A204.1 (cell line): ENCODE results near the gene ATP4A.

ENCODE experiments used
- FAIRE-seq: peaks from 2 replicates; lab custom pipeline; 2012; peaks lifted over from hg19 to GRCh38; lab: Jason Lieb, UNC

ATP4A gene

GRCh38 chr19:35524181-35524837, 39.1 kb downstream of the ATP4A start:
- FAIRE-seq: no peak

- no peak for FAIRE-seq
These were observed 40.6 kb downstream of the ATP4A start for GRCh38 chr19:35522745-35523327.

- no peak for FAIRE-seq
These were observed 42.2 kb downstream of the ATP4A start for GRCh38 chr19:35521124-35521743.

- no peak for FAIRE-seq
These were observed 44.2 kb downstream of the ATP4A start for GRCh38 chr19:35519291-35519690.

- FAIRE-seq: no peak
These were observed 45.1 kb downstream of the ATP4A start for GRCh38 chr19:35518313-35518712.

GRCh38 chr19:35517342-35517741, 46.1 kb downstream of the ATP4A start:
- FAIRE-seq: no peak

- no peak for FAIRE-seq
These were observed 47.1 kb downstream of the ATP4A start for GRCh38 chr19:35516310-35516709.

GRCh38 chr19:35514282-35514809, 49.1 kb downstream of the ATP4A start:
- FAIRE-seq: no peak

GRCh38 chr19:35513628-35514281, 49.7 kb downstream of the ATP4A start, which contains the start of gene DMKN:
DMKN (minus strand) TSS chr19:35513649; CDS start chr19:35513475, 174 bp downstream.
- FAIRE-seq: no peak

- no peak for FAIRE-seq
These were observed 50.4 kb downstream of the ATP4A start for GRCh38 chr19:35512831-35513627.

GRCh38 chr19:35511337-35511736, 52.1 kb downstream of the ATP4A start:
- no peak for FAIRE-seq

- no peak for FAIRE-seq
These were observed 52.9 kb downstream of the ATP4A start for GRCh38 chr19:35510626-35510964.

- no peak for FAIRE-seq
These were observed 53.4 kb downstream of the ATP4A start for GRCh38 chr19:35509861-35510625.

- no peak for FAIRE-seq
These were observed 54.3 kb downstream of the ATP4A start for GRCh38 chr19:35509018-35509652.

GRCh38 chr19:35508129-35508528, 55.3 kb downstream of the ATP4A start:
- FAIRE-seq: no peak

- no peak for FAIRE-seq
These were observed 55.9 kb downstream of the ATP4A start for GRCh38 chr19:35507561-35507960.

GRCh38 chr19:35506011-35506410, 57.4 kb downstream of the ATP4A start:
- no peak for FAIRE-seq

GRCh38 chr19:35502751-35503150, 60.7 kb downstream of the ATP4A start:
- FAIRE-seq: no peak

GRCh38 chr19:35501684-35502083, 61.8 kb downstream of the ATP4A start:
- FAIRE-seq: no peak

GRCh38 chr19:35500611-35501010, 62.8 kb downstream of the ATP4A start:
- no peak for FAIRE-seq
